NCI-H748 (cell line): ENCODE measurements around the gene SFT2D1.
A peak's percentile ranks its signal among the peaks of the same experiment; 100 is the strongest.

ENCODE experiments used
- DNase-seq: peaks from one replicate; lab custom pipeline; 2025; ENCODE audit not compliant: unreplicated experiment; lab: John Stamatoyannopoulos, UW

The SFT2D1 gene

DNA sequence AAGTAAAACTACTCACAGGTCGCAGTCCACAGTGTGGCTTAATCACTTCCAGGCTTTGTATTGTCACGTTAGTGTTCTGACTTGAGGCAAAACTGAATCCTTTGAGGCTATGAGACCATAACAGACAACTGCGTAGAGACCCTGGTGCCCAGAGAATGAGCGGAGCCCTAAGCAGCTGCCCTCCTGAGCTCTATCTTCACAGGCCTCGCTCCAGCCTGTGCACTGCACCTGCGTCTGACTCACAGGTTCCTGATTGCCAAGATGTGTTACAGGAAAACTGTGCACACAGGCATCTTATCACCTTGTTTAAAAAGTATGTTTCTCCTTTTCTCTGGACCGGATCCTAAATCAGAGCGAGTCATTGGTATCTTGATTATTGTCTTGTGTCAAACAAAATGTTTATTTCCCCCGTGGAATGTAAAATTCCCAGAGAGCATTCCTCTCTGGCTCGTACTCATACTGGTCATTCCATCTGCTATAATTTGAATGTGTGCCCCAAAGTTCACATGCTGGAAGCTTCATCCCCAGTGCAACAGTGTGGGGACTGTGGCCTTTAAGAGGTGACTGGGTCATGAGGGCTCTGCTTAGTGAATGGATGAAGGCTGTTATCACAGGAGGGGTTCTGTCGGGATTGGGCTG, 59.8 kb downstream of the SFT2D1 start:
- no peak for DNase-seq

GRCh38 chr6:166281104-166281503, 61.2 kb downstream of the SFT2D1 start:
- DNase-seq, result no peak

DNA sequence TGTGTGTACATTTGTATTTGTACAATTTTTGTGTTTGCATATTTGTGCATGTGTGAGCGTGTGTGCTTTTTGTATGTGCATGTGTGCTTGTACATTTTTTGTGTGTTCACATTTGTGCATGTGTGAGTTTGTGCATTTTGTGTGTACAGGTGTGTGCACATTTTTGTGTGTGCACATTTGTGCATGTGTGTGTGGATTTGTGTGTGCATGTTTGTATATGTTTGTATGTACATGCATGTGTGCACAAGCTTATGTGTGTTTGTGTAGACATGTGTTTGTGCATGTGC, 63.0 kb downstream of the SFT2D1 start:
- DNase-seq, result no peak

DNA sequence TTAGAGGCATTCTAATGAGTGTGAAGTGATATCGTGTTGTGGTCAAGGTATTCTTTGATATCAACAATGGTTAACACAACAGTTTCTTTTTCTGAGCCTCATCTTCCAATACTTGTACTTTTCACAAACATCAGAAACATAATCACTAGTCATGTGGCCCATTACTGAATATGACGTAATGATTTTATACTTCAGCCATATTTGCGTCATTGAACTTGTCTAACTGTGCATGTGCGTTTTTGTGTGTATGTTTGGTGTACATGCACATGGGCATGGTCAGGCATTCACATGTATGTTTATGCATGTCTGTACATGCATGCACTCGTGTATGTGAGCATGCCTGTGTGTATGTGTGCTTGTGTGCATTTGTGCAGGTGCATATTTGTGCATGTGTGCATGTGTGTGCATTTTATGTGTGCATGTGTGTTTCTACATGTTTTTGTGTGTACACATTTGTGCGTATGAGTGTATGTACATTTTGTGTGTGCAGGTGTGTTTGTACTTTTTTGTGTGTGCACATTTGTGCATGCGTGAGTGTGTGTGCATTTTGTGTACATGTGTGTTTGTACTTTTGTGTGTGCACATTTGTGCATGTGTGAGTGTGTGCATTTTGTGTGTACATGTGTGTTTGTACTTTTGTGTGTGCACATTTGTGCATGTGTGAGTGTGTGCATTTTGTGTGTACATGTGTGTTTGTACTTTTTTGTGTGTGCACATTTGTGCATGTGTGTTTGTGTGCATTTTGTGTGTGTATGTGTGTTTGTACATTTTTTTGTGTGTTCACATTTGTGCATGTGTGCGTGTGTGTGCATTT, 63.6 kb downstream of the SFT2D1 start:
- DNase-seq, result no peak

- DNase-seq, result no peak
These were observed 64.3 kb downstream of the SFT2D1 start for GRCh38 chr6:166277892-166278578.

DNA sequence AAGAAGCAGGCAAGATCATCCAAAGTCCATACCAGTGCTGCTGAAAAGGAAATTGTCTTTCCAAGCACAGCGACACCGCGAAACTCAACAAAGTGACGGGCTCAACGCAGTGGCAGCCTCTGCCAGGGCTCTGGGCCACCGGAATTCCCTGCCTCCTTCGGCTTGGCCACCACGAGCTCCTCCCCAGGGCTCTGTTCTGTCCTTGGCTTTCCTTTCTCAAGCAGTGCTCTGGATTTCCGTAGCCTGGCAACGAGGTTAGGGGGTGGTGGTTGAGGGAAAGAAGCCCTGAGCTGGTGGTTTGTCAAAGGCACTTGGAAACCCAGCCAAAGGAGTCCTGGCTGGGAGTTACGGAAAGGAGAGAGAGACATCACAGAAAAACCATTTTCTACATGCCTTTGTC, 65.3 kb downstream of the SFT2D1 start:
- peak; percentile 21 for DNase-seq

- DNase-seq, result peak; percentile 49
These were observed 66.6 kb downstream of the SFT2D1 start for GRCh38 chr6:166275714-166276166.

GRCh38 chr6:166274739-166275370, 67.5 kb downstream of the SFT2D1 start:
- DNase-seq, result no peak

GRCh38 chr6:166274163-166274562, 68.2 kb downstream of the SFT2D1 start:
- no peak for DNase-seq

DNA sequence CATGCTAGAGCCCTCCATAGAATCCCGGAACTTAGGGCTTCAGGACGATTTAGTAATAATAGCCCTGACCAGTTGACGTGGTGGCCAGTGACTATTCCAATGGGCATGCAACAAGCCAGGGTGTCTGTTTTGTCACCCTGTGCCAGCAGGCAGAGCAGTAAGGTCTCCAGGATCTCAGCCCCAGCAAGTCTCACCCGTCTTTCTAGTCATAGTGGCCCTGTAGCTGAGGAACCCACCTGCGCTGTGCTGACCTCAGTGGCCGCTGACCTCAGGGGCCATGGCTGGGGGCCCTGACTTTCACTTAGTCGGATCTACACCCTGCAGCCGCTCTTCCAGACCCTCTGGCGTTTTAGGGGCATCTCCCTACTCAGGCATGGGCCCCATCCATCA, 71.0 kb downstream of the SFT2D1 start:
- no peak for DNase-seq

GRCh38 chr6:166270706-166271375, 71.5 kb downstream of the SFT2D1 start:
- no peak for DNase-seq
